Stromal cell of bone marrow (primary cell): ENCODE data around the gene KRTAP4-9.
A peak's percentile ranks its signal among the peaks of the same experiment; 100 is the strongest.
"Not testable (repeated sequence)": the region's sequence is repeated elsewhere in the genome, so short reads cannot be mapped to it uniquely, and the experiment has no call there.

Source experiments
- DNase-seq: peaks from one replicate; pipeline ENCODE4 v3.0.0-alpha.2; 2012; ENCODE audit warnings: low read depth

The KRTAP4-9 gene

DNA sequence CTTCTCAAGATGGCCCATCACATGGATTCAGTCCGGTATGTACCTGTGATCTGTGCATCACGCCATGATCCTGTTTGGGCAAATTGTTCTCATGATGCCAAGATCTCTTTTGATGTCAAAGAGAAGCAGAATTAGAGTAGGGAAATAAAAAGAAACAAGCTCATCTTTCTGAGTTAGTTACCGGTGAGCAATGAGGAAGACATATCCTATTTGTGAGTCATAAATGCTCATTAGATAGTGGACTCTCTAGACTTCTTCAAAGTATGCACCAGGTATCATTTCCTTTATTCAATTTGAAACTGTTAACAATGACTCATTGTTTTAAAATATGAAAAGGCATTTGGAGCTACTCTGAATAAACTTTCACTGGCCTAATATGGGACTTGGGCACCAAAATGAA lies 26.8 kb downstream of the KRTAP4-9 start:
- no peak for DNase-seq

DNA sequence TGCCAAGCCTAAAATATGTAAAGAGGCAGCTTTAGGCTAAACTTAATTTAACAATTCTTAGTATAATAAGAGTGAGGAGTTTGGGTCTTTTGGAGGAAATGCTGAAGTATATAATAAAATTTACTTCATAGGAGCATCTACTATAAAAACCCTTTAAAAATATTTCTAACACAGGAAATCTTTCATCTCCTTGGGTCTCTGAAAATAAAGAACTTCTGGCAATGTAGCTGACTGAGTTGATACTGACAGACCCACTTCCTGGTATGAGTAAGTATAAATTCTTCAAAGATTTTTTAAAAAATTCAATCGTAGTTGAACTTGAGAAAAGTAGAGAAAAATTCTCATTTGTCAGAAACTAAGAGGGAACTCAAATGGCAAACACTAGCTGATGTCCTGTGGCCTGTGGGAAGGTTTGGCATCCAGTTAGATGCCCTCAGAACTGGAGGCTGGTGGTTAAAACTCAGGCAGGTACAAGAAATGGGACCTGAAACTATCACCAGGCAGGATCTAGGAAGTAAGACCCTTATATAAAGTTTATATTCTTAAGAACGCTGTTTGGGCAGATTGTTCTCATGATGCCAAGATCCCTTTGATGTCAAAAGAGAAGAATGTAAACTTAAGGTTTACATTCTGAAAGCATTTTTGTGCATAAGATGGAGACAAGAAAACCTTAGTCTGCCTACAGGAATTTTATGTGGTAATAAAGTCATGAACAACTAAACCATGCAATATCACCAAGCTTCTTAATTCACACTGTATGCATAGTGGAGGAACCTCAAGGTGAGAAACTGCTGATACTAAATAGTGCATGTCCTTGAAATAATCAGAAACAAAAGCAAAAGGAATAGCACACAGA lies 28.9 kb downstream of the KRTAP4-9 start:
- no peak for DNase-seq

DNA sequence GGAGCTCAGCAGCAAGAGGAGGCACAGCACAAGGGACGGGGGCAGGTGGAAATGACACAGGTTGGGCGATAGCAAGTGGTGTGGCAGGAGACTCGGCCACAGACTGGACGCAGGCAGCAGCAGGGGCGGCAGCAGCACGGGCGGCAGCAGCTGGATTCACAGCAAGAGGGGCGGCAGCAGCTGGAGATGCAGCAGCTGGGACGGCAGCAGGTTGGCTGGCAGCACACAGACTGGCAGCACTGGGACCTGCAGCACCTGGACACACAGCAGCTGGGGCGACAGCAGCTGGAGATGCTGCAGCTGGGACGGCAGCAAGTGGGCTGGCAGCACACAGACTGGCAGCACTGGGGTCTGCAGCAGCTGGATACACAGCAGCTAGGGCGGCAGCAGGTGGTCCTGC lies 34.7 kb downstream of the KRTAP4-9 start:
- DNase-seq: not testable (repeated sequence)

DNA sequence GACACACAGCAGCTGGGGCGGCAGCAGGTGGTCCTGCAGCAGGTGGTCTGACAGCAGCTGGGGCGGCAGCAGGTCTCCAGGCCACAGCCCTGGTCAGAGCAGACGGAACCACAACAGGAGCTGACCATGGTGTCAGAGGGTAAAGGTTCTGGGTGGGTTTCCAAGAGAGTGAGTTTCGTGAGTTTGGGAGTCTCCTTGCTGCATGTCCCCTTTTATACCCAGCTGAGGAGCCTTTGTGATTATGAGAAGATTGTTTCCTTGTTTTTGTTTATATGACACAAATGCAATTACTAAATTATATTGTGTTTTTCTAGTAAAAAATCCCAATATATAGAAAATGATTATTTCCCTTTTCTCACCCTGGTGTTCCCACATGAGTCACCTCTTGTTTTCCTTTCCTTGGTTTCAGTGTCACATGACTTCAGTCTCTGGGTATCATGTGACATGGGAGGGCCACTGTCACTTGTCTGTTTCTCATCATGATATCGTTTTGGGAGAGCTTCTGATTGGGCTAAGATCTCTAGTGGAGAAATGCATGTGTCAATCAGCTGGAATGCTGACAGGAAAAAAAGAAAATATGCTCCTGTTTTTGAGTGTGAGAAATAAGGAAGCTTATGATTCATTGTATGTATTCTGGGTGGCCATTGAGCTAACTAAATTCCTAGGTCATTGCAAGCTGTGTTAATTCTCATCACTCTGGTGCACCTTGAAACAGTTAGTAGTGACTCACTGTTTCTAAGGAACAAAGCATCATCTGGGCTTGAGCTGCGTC lies 35.4 kb downstream of the KRTAP4-9 start, which contains the start of gene KRTAP4-6:
TSS of gene KRTAP4-6 (minus strand) at position 185 of the 772 bp plus-strand sequence. CDS start at position 128, 57 bp downstream.
- peak; percentile 49 for DNase-seq

DNA sequence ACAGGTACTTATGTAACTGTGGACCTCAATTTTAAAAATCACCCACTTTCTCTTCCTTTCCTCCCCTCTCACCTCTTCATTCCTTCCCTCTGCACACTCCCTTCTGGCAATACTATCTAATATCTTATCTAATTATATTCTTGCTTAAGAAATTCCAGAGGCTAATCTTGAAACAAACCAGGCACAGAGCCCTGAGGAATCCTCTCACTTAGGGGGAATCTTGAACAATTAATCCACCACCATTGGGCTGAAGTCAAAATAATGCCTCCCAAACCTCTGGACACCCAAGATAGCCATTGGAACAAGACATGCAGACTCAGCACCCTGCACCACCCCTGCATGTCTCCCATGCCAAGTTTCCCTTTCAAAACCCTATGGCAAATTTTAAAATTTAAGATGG lies 36.2 kb downstream of the KRTAP4-9 start:
- DNase-seq: no peak

DNA sequence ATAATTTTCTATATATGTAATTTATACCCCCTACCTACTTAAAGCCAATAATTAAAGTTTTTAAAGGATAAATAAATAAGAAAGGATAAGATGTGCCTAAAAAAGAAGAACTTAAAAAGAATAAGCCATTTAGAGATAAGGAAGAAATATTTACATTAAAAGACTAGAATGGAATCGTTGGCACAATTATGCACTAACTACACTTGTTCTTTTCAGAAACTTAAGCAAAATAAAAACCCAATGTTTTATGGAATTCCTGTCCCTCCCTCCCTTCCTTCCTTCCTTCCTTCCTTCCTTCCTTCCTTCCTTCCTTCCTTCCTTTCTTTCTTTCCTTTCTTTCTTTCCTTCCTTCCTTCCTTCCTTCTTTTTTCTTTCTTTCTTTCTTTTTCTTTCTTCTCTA lies 39.7 kb downstream of the KRTAP4-9 start:
- no peak for DNase-seq

DNA sequence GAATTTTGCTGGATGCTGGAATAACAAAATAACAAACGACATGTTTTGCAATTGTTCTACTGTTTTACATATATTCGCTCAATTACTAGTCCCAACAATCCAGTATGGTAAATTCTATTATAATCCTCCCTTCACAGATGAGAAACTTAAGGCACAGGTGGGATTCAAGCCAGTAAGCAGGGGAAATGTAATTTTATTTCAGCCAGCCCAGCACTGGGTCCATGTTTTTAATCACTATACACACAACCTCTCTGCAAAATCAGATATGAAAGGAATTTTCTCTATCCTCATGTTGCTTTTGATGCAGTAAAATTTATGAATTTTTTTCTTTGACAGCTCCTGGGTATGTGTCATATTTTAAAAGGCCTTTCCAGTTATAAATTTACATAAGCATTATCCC lies 40.1 kb downstream of the KRTAP4-9 start:
- no peak for DNase-seq

DNA sequence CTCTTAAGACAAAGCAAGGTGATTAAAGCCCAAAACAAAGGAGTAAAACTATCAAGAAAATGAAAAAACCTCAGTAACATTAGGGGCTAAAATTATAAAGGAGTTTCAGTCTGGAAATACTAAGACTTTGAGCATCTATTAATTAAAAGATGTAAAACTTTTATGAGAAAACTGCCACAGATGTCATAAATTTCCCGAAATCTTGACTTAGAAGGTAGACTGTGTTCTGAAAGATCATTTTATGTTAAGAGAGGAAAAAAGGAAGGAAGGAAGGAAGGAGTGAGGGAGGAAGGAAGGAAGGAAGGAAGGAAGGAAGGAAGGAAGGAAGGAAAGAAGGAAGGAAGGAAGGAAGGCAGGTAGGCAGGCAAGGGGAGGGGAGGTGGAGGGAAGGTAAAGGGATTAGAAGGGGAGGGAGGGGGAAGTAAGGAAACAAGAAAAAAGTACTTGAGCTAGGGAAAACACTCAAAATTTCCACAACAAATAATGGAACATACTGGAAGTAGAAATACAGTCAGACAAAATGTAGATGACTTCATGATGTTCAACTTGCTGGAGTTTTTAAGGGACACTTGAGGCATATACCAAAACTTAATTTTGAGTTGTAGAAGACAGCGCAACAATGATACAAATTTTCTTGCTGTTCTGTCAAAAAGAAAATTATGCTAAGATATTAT lies 42.5 kb downstream of the KRTAP4-9 start:
- DNase-seq: no peak

DNA sequence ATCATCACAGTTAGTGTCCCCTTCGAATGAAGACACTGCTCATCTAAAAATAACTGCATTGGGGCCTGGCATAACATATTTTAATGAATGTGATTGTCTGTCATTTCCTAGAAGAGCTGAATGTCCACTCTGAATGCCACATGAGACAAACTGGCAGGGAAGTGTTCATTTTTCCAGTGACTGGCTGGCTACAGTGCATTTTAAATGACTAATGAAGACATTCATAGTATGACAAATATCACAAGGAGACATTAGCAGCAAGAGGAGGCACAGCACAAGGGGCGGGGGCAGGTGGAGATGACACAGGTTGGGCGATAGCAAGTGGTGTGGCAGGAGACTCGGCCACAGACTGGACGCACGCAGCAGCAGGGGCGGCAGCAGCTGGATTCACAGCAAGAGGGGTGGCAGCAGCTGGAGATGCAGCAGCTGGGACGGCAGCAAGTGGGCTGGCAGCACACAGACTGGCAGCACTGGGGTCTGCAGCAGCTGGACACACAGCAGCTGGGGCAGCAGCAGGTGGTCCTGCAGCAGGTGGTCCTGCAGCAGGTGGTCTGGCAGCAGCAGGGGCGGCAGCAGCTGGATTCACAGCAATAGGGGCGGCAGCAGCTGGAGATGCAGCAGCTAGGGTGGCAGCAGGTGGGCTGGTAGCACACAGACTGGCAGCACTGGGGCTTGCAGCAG lies 43.9 kb downstream of the KRTAP4-9 start:
- not testable (repeated sequence) for DNase-seq

DNA sequence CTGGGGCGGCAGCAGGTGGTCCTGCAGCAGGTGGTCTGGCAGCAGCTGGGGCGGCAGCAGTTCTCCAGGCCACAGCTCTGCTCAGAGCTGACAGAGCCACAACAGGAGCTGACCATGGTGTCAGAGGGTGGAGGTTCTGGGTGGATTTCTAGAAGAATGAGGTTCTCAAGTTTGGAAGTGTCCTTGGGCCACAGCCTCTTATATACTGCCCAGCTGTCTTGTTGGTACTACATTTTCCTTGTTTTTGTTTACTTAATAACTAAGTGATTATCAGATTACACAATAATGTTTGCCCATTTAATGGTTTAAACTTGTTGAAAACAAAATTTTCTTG lies 44.4 kb downstream of the KRTAP4-9 start, which contains the start of gene KRTAP4-5:
TSS of gene KRTAP4-5 (minus strand) at position 174 of the 334 bp plus-strand sequence. CDS start at position 116, 58 bp downstream.
- DNase-seq: no peak

DNA sequence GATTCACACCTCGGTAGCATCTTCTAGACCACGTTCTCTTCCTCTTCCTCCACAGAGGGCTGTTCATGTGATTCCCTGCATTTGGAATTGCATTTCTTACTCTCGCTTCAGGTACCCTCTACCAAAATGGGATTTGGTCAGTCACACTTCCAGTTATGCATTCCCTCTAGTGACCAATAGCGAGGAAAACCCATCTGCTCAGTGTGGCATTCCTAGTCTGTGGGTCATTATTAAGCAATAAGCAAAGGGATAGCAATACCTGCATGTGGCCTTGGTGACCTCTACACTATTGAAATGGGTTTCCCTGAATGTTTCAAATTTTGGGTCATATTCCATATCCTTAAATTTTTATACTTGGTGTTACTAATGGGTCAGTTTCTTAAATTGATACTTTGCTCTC lies 44.8 kb downstream of the KRTAP4-9 start:
- DNase-seq: no peak

DNA sequence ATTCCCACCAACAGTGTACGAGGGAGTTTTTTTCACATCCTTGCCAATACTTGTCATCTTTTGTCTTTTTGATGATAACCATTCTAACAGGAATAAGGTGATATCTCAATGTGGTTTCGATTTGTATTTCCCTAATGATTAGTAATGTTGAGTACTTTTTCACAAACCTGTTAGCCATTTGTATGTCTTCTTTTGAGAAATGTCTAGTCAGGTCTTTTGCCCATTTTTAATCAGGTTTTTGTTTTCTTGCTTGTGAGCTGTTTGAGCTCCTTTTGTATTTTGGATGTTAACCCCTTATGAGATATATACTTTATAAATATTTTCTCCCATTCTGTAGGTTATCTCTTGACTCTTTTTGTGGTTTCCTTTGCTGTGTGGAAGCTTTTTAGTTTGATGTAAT lies 46.3 kb downstream of the KRTAP4-9 start:
- DNase-seq: no peak

DNA sequence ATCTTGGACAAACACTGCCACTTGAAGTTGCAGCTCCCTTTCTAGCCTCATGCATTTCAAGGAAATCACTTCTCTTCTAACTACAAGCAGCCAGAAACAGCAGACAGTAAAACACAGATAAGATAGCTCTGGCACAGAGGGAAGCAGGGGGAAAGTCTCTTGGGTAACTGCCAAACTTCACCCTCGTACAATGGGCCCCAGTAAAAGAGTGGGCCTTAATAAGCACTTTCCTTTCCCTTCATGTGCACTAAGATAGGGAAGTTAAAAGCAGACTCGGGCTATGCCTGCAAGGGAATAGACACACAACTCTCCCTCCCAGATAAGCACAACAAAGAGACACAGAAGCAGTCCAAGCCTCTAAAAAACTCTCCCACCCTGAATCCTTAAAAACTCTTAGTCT lies 48.7 kb downstream of the KRTAP4-9 start:
- DNase-seq: no peak
